Smooth muscle cell (in vitro differentiated cells): ENCODE measurements around the gene BCAS3. TPM values are rescaled to one million over a fixed set of nuclear protein-coding genes. Genes with fewer than 3 reads are reported as not detected.

ENCODE experiments used
- DNase-seq: peaks from one replicate; lab custom pipeline; 2025; ENCODE audit not compliant: unreplicated experiment; lab: John Stamatoyannopoulos, UW
- H2AFZ ChIP-seq: fragments of 200-600 bp; sonication (generic); 2 replicates; pipeline ENCODE4 v1.6.0; 2016; ENCODE audit warnings: antibody characterized with exemption, low read depth, mild to moderate bottlenecking
- H3F3A ChIP-seq: fragments of 200-600 bp; sonication (generic); 2 replicates; pipeline ENCODE4 v1.6.0; 2017; ENCODE audit warnings: antibody characterized with exemption, low read depth
- H3K27ac ChIP-seq: fragments of 200-600 bp; sonication (generic); 2 replicates; pipeline ENCODE4 v1.5.1; 2016; ENCODE audit warnings: low read depth, mild to moderate bottlenecking
- H3K27me3 ChIP-seq: fragments of 200-600 bp; sonication (generic); 2 replicates; pipeline ENCODE4 v1.6.1; 2016; ENCODE audit warnings: low read depth, mild to moderate bottlenecking
- H3K36me3 ChIP-seq: fragments of 200-600 bp; sonication (generic); 2 replicates; pipeline ENCODE4 v1.5.1; 2016; ENCODE audit warnings: low read depth
- H3K4me1 ChIP-seq: fragments of 200-600 bp; sonication (generic); 2 replicates; pipeline ENCODE4 v1.5.1; 2016; ENCODE audit warnings: low read depth
- H3K4me2 ChIP-seq: fragments of 200-600 bp; sonication (generic); 2 replicates; pipeline ENCODE4 v1.6.0; 2016; ENCODE audit warnings: mild to moderate bottlenecking
- H3K4me3 ChIP-seq: fragments of 200-600 bp; sonication (generic); 2 replicates; pipeline ENCODE4 v1.5.1; 2016; ENCODE audit warnings: mild to moderate bottlenecking
- H3K79me2 ChIP-seq: fragments of 200-600 bp; sonication (generic); 2 replicates; pipeline ENCODE4 v1.6.0; 2016; ENCODE audit warnings: low read depth, mild to moderate bottlenecking
- H3K9ac ChIP-seq: fragments of 200-600 bp; sonication (generic); 2 replicates; pipeline ENCODE4 v1.6.0; 2016; ENCODE audit warnings: low read depth
- H3K9me3 ChIP-seq: fragments of 200-600 bp; sonication (generic); replicated peaks from 2 replicates; pipeline ENCODE4 v1.5.1; 2016; ENCODE audit warnings: low read depth
- H4K20me1 ChIP-seq: fragments of 200-600 bp; sonication (generic); 2 replicates; pipeline ENCODE4 v1.6.0; 2016; ENCODE audit warnings: low read depth
- CTCF ChIP-seq: fragments of 200-600 bp; sonication (generic); IDR thresholded peaks from 2 replicates; pipeline ENCODE4 v1.5.1; 2017; ENCODE audit warnings: borderline replicate concordance, mild to moderate bottlenecking, antibody characterized with exemption; ENCODE audit not compliant: insufficient read depth, poor library complexity, severe bottlenecking
- WGBS: methylation state at CpG from one replicate; pipeline ENCODE4 v1.1.7; 2016; ENCODE audit warnings: low lambda C conversion rate; 5-methylcytosine and 5-hydroxymethylcytosine counted together
- polyA plus RNA-seq: library from polyadenylated mRNA; unstranded; fragments of >200 nt; fragmentation: Nextera tagmentation; extraction: Ambion mirVana; gene quantifications from 2 replicates; pipeline ENCODE4 v1.2.1, GENCODE V29; 2016
- total RNA-seq: library from RNA; depleted of rRNA; stranded (reverse); fragments of >200 nt; gene quantifications from 2 replicates; pipeline ENCODE4 v1.2.3, GENCODE V29; 2014

The BCAS3 gene
- total and polyA plus RNA-seq, 2 experiments from 2014 or later: 17.2 to 54.5 TPM

- no peak for TF ChIP-seq CTCF
- H3K4me2 ChIP-seq: no peak overlapping the region
- no peaks in the 10 kb centered on the region for H3K79me2 ChIP-seq
- H4K20me1 ChIP-seq: no peaks in the 10 kb centered on the region
- no peaks in the 10 kb centered on the region for H3K4me1 ChIP-seq
- 63% methylated on average over 4 of the region's 4 CpGs for WGBS
- DNase-seq: no peak
- no peak overlapping the region for H3K27ac ChIP-seq
- no peak overlapping the region for H2AFZ ChIP-seq
- H3F3A ChIP-seq: peaks cover 8% of the 10 kb centered on the region
- no peaks in the 10 kb centered on the region for H3K9me3 ChIP-seq
- no peaks in the 10 kb centered on the region for H3K27me3 ChIP-seq
- H3K9ac ChIP-seq: no peak overlapping the region
- no peaks in the 10 kb centered on the region for H3K36me3 ChIP-seq
- H3K4me3 ChIP-seq: no peak overlapping the region
Observed at GRCh38 chr17:61420052-61420451, 742.4 kb downstream of the BCAS3 start.

- no peaks in the 10 kb centered on the region for H4K20me1 ChIP-seq
- H3K4me1 ChIP-seq: no peaks in the 10 kb centered on the region
- WGBS: 88% methylated on average over 4 of the region's 4 CpGs
- H3K79me2 ChIP-seq: no peaks in the 10 kb centered on the region
- TF ChIP-seq CTCF: no peak
- no peak overlapping the region for H3K4me2 ChIP-seq
- H3K9me3 ChIP-seq: no peaks in the 10 kb centered on the region
- no peaks in the 10 kb centered on the region for H3K27me3 ChIP-seq
- no peak for DNase-seq
- H3F3A ChIP-seq: peaks cover under 1% of the 10 kb centered on the region
- no peak overlapping the region for H2AFZ ChIP-seq
- H3K27ac ChIP-seq: no peak overlapping the region
- H3K4me3 ChIP-seq: no peak overlapping the region
- no peaks in the 10 kb centered on the region for H3K36me3 ChIP-seq
- no peak overlapping the region for H3K9ac ChIP-seq
Observed at GRCh38 chr17:61420745-61421398, 743.2 kb downstream of the BCAS3 start.

GRCh38 chr17:61421460-61421859, 743.8 kb downstream of the BCAS3 start:
- H3K36me3 ChIP-seq: no peaks in the 10 kb centered on the region
- no peaks in the 10 kb centered on the region for H3F3A ChIP-seq
- no peak overlapping the region for H3K4me2 ChIP-seq
- H3K9ac ChIP-seq: no peak overlapping the region
- no peaks in the 10 kb centered on the region for H3K79me2 ChIP-seq
- TF ChIP-seq CTCF: no peak
- no peaks in the 10 kb centered on the region for H3K9me3 ChIP-seq
- 93% methylated on average over 4 of the region's 4 CpGs for WGBS
- H3K27ac ChIP-seq: no peak overlapping the region
- no peaks in the 10 kb centered on the region for H3K27me3 ChIP-seq
- DNase-seq: no peak
- no peaks in the 10 kb centered on the region for H4K20me1 ChIP-seq
- H2AFZ ChIP-seq: no peak overlapping the region
- H3K4me3 ChIP-seq: no peak overlapping the region
- no peaks in the 10 kb centered on the region for H3K4me1 ChIP-seq

GRCh38 chr17:61422116-61422799, 744.6 kb downstream of the BCAS3 start:
- no peaks in the 10 kb centered on the region for H3K9me3 ChIP-seq
- no peak for DNase-seq
- H3F3A ChIP-seq: no peaks in the 10 kb centered on the region
- no peaks in the 10 kb centered on the region for H3K79me2 ChIP-seq
- H3K9ac ChIP-seq: no peak overlapping the region
- no peaks in the 10 kb centered on the region for H3K4me1 ChIP-seq
- H4K20me1 ChIP-seq: no peaks in the 10 kb centered on the region
- no peak for TF ChIP-seq CTCF
- H3K27ac ChIP-seq: no peak overlapping the region
- H3K27me3 ChIP-seq: no peaks in the 10 kb centered on the region
- H3K4me3 ChIP-seq: no peak overlapping the region
- H3K4me2 ChIP-seq: no peak overlapping the region
- 60% methylated on average over 5 of the region's 5 CpGs for WGBS
- H2AFZ ChIP-seq: no peak overlapping the region
- no peaks in the 10 kb centered on the region for H3K36me3 ChIP-seq
